Chondrocyte (in vitro differentiated cells): Measurements from ENCODE around the gene MPL. TPM values are rescaled to one million over a fixed set of nuclear protein-coding genes. Genes with fewer than 3 reads are reported as not detected.

Experiments
- DNase-seq: peaks from one replicate; pipeline ENCODE4 v3.0.0; 2021; ENCODE audit warnings: mixed read lengths, low spot score
- H3K27ac Mint-ChIP-seq: one replicate; pipeline ENCODE4 v1.8.0; 2021; ENCODE audit warnings: mild to moderate bottlenecking, moderate library complexity, mixed read lengths; ENCODE audit not compliant: unreplicated experiment
- H3K27me3 Mint-ChIP-seq: 2 replicates; pipeline ENCODE4 v1.8.0; 2021; ENCODE audit warnings: low read depth, mixed read lengths
- H3K36me3 Mint-ChIP-seq: 2 replicates; pipeline ENCODE4 v1.8.0; 2021; ENCODE audit warnings: low read depth, mixed read lengths
- H3K4me1 Mint-ChIP-seq: 2 replicates; pipeline ENCODE4 v1.8.0; 2021; ENCODE audit warnings: low read depth, mild to moderate bottlenecking, mixed read lengths
- H3K4me3 Mint-ChIP-seq: one replicate; pipeline ENCODE4 v1.8.0; 2021; ENCODE audit warnings: mild to moderate bottlenecking, moderate library complexity, mixed read lengths; ENCODE audit not compliant: unreplicated experiment
- H3K9me3 Mint-ChIP-seq: 2 replicates; pipeline ENCODE4 v1.8.0; 2021; ENCODE audit warnings: low read depth, mixed read lengths
- CTCF ChIP-seq: fragments of 200-600 bp; sonication (generic); IDR thresholded peaks from 2 replicates; pipeline ENCODE4 v1.5.0; 2021; ENCODE audit warnings: antibody characterized with exemption, mild to moderate bottlenecking, moderate library complexity
- total RNA-seq: library from RNA; stranded (reverse); gene quantifications from 3 replicates; pipeline ENCODE4 v1.2.1, GENCODE V29; 2021

MPL gene
- total RNA-seq, 1 donor from 2014 or later: not detected

- H3K27ac Mint-ChIP-seq: peak within 1 kb of the TSS; percentile 95
- H3K9me3 Mint-ChIP-seq: no peaks in the 10 kb centered on the region
- H3K27me3 Mint-ChIP-seq: no peaks in the 10 kb centered on the region
- H3K36me3 Mint-ChIP-seq: peaks cover 16% of the 10 kb centered on the region
- TF ChIP-seq CTCF: no peak
- DNase-seq: peak; percentile 99
- peak within 1 kb of the TSS; percentile 85 for H3K4me3 Mint-ChIP-seq
- peaks cover 40% of the 10 kb centered on the region for H3K4me1 Mint-ChIP-seq
Observed at GRCh38 chr1:43358746-43359693, 21.4 kb downstream of the MPL start, which contains the start of gene CDC20. Gene CDC20, plus strand, starts transcription at chr1:43358981. Its CDS starts 235 bp downstream, at chr1:43359216.

- H3K27ac Mint-ChIP-seq: peak overlapping the region; percentile 95
- H3K9me3 Mint-ChIP-seq: no peaks in the 10 kb centered on the region
- peak overlapping the region; percentile 85 for H3K4me3 Mint-ChIP-seq
- H3K27me3 Mint-ChIP-seq: no peaks in the 10 kb centered on the region
- TF ChIP-seq CTCF: no peak
- peaks cover 22% of the 10 kb centered on the region for H3K36me3 Mint-ChIP-seq
- peaks cover 40% of the 10 kb centered on the region for H3K4me1 Mint-ChIP-seq
- DNase-seq: no peak
Observed at GRCh38 chr1:43359696-43360095, 22.1 kb downstream of the MPL start.

GRCh38 chr1:43360616-43361015, 23.0 kb downstream of the MPL start:
- H3K36me3 Mint-ChIP-seq: peaks cover 27% of the 10 kb centered on the region
- no peaks in the 10 kb centered on the region for H3K27me3 Mint-ChIP-seq

GRCh38 chr1:43363283-43363934, 25.8 kb downstream of the MPL start:
- no peak for DNase-seq
- H3K4me3 Mint-ChIP-seq: no peak overlapping the region
- peaks cover 56% of the 10 kb centered on the region for H3K4me1 Mint-ChIP-seq
- H3K9me3 Mint-ChIP-seq: no peaks in the 10 kb centered on the region
- peaks cover 29% of the 10 kb centered on the region for H3K36me3 Mint-ChIP-seq
- H3K27me3 Mint-ChIP-seq: no peaks in the 10 kb centered on the region
- H3K27ac Mint-ChIP-seq: peak overlapping the region; percentile 8
- no peak for TF ChIP-seq CTCF

More at GRCh38 chr1:43360616-43361015, 23.0 kb downstream of the MPL start:
- peaks cover 46% of the 10 kb centered on the region for H3K4me1 Mint-ChIP-seq
- TF ChIP-seq CTCF: no peak
- H3K4me3 Mint-ChIP-seq: no peak overlapping the region
- H3K27ac Mint-ChIP-seq: peak overlapping the region; percentile 5
- H3K9me3 Mint-ChIP-seq: no peaks in the 10 kb centered on the region
- no peak for DNase-seq

GRCh38 chr1:43363935-43364525, 26.4 kb downstream of the MPL start:
- Mint-ChIP-seq H3K9me3 (no peaks in the 10 kb centered on the region), H3K27ac (no peak overlapping the region), H3K4me3 (no peak overlapping the region), H3K4me1 (peaks cover 60% of the 10 kb centered on the region), H3K27me3 (no peaks in the 10 kb centered on the region), H3K36me3 (peaks cover 29% of the 10 kb centered on the region)
- no peak for TF ChIP-seq CTCF
- no peak for DNase-seq
